Activated naive CD4-positive, alpha-beta T cell treated with anti-CD3 and anti-CD28 coated beads, Interleukin-2, amount 10 ng/mL, durations not matched to agents 7 days and 5 days (primary cell): ENCODE data around the gene SLAIN1.

Source experiments
- CTCF ChIA-PET: fragments of 350-600 bp; sonication (Branson Sonifier 250); formaldehyde crosslinking; loops from one replicate; lab custom pipeline; 2021; ENCODE audit warnings: antibody characterized with exemption; lab: Charles Lee
- DNase-seq: peaks from one replicate; pipeline ENCODE4 v3.0.0-alpha.2; 2020
- H3K27ac Mint-ChIP-seq: one replicate; pipeline ENCODE4 v1.8.0; 2021; ENCODE audit warnings: mild to moderate bottlenecking, moderate library complexity, mixed read lengths
- H3K27me3 Mint-ChIP-seq: one replicate; pipeline ENCODE4 v1.8.0; 2021; ENCODE audit warnings: mild to moderate bottlenecking, mixed read lengths
- H3K36me3 Mint-ChIP-seq: one replicate; pipeline ENCODE4 v1.8.0; 2021; ENCODE audit warnings: mixed read lengths
- H3K4me1 Mint-ChIP-seq: one replicate; pipeline ENCODE4 v1.8.0; 2021; ENCODE audit warnings: mixed read lengths
- H3K4me3 Mint-ChIP-seq: one replicate; pipeline ENCODE4 v1.8.0; 2021; ENCODE audit warnings: mild to moderate bottlenecking, moderate library complexity, mixed read lengths
- H3K9me3 Mint-ChIP-seq: one replicate; pipeline ENCODE4 v1.8.0; 2021; ENCODE audit warnings: mixed read lengths

Gene SLAIN1

DNA sequence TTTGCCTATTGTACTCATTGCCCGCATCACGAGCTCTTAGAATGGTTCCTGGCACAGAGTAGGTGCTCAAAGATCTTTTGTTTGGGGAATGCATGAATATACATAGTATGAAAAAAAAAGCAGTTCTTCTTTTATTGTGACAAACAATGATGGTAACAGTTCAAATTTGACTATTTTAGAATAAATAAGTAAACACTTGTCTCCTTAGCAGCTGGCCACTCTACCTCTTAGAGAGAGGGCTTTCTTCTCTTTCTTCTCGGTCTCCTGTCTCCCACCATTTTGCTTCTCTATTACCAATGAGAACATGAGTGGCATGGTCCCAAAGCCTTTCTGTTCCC lies 639 bp upstream of the SLAIN1 start:
- Mint-ChIP-seq H3K27me3 (peaks cover 17% of the 10 kb centered on the region), H3K9me3 (no peaks in the 10 kb centered on the region), H3K27ac (peak overlapping the region; percentile 80), H3K36me3 (peaks cover 3% of the 10 kb centered on the region), H3K4me1 (peaks cover 36% of the 10 kb centered on the region), H3K4me3 (peak overlapping the region; percentile 77)
- no peak for DNase-seq
- CTCF ChIA-PET, result interaction anchor here (1.2 to 1.8 kb wide), 2 partner anchors 30 to 104 kb away, joined by 5 read pairs; no protein-coding TSS in a partner anchor

DNA sequence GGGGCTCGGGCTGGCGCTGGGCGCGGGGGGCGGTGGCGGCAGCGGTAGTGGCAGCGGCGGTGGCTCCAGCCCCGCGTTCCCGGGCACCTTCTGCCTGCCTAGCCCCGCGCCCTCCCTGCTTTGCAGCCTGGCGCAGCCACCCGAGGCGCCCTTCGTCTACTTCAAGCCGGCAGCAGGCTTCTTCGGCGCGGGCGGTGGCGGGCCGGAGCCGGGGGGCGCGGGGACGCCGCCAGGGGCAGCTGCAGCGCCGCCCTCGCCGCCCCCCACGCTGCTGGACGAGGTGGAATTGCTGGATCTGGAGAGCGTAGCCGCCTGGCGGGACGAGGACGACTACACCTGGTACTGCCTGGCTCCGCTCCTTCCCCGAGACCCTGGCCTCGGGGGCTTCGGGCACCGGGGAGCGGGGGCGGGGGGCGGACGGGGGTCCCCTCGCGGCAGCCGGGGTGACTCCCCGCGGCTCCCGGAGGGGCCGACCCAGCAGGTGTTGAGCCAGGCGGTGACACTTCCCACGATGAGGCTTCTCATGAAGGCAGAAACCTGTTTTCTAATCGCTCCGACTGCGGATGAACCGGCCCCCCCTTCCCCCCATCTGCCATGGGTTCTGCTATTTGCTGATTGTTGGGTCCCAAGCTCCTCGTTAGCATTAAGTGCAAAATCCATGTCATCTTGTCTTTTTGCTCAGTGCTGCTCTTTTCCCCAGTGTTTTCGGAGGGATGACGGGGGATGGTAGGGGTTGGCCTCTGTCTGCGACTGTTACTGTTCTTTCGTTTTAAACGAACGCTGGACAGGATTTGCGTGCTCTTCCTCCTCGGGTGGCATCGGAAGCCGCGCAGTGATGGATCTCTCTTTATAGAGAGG lies 943 bp downstream of the SLAIN1 start:
- Mint-ChIP-seq H3K27ac (peak overlapping the region; percentile 88), H3K36me3 (peaks cover 4% of the 10 kb centered on the region), H3K4me3 (peak overlapping the region; percentile 92), H3K9me3 (no peaks in the 10 kb centered on the region), H3K27me3 (peaks cover 15% of the 10 kb centered on the region), H3K4me1 (peaks cover 36% of the 10 kb centered on the region)
- CTCF ChIA-PET, result interaction anchor here (1.5 kb wide), 1 partner anchor 105 kb away, joined by 4 read pairs; no protein-coding TSS in a partner anchor
- peak; percentile 63 for DNase-seq

DNA sequence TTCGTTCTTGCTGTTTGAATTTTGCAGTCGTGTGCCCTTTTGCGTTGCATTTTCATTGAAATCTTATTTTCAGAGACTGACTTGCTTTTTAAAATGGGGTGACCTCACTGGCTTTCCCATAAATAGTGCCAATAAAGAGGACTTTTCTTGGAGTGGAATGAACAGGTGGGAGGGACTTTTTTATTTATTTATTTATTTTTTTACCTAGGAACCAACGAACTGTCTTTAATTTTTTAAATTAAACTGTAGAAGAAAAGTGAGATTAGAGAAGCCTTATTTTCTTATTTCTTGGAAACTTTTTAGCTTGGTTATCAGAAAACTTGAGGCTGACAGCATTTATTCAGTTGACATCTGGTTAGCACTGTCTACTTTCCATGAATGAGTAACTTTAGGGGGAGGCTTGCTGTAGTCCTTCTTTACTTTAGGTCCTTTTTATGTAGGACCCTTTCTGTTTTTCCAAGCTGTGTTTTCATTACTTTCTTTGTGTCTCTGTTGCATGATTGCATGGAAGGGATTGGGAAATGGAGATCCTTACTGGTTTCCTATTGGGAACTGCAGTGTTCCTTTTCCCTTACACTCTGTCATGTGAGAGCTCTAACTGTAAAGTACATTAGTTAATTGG lies 1.7 kb downstream of the SLAIN1 start:
- Mint-ChIP-seq H3K36me3 (peaks cover 4% of the 10 kb centered on the region), H3K9me3 (no peaks in the 10 kb centered on the region), H3K27ac (no peak overlapping the region), H3K4me1 (peaks cover 36% of the 10 kb centered on the region), H3K27me3 (peaks cover 12% of the 10 kb centered on the region), H3K4me3 (peak overlapping the region; percentile 92)
- CTCF ChIA-PET, result interaction anchor here (1.5 kb wide), 1 partner anchor 106 kb away, joined by 4 read pairs; no protein-coding TSS in a partner anchor
- no peak for DNase-seq

DNA sequence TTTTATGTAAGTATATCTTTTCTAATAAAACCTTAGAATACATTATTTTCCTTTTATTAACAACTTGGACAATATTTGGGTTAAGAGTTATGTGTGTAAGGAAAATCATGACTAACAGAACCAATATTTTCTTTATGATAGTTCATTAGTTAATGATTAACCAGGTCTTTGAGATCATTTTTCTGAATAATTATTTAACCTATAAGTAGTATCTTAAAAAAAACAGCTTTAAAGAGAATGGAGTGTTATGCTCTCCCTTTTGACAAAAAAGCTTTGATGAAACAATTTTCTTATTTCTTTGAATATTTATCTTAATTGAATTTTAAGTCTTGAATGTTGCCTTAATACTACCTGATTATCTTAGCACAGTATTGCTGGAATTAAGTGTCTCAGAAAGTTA lies 3.8 kb downstream of the SLAIN1 start:
- H3K4me1 Mint-ChIP-seq, result peaks cover 27% of the 10 kb centered on the region
- peaks cover 6% of the 10 kb centered on the region for H3K27me3 Mint-ChIP-seq
- DNase-seq, result no peak
- CTCF ChIA-PET, result no interaction called here
- H3K9me3 Mint-ChIP-seq, result no peaks in the 10 kb centered on the region
- H3K27ac Mint-ChIP-seq, result no peak overlapping the region
- H3K36me3 Mint-ChIP-seq, result peaks cover 4% of the 10 kb centered on the region
- no peak overlapping the region for H3K4me3 Mint-ChIP-seq

DNA sequence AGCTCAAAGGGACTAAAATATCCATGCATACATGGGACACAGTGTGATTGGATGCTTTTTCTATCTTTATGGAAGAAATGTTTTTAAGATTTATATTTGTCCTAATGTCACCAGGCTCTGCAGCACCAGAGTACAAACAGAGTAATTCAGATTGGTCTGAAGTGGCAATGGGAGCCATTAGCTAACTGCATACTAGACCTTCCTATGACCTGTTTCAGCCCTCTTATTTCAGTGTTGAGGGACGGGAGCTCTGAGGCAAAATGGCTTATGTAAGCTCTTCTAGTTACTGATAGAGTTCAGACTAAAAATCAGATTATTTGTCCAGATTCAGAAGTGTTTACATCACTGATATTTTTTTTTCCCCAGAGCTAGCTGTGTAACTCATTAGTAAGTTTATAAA lies 4.9 kb downstream of the SLAIN1 start:
- Mint-ChIP-seq H3K4me1 (peaks cover 18% of the 10 kb centered on the region), H3K4me3 (no peak overlapping the region), H3K27ac (no peak overlapping the region), H3K27me3 (no peaks in the 10 kb centered on the region), H3K36me3 (peaks cover 14% of the 10 kb centered on the region), H3K9me3 (peaks cover 1% of the 10 kb centered on the region)
- CTCF ChIA-PET, result interaction anchor here (0.7 to 2.0 kb wide), 2 partner anchors 48 to 545 kb away, joined by 3 to 4 read pairs; no protein-coding TSS in a partner anchor
- DNase-seq, result no peak

DNA sequence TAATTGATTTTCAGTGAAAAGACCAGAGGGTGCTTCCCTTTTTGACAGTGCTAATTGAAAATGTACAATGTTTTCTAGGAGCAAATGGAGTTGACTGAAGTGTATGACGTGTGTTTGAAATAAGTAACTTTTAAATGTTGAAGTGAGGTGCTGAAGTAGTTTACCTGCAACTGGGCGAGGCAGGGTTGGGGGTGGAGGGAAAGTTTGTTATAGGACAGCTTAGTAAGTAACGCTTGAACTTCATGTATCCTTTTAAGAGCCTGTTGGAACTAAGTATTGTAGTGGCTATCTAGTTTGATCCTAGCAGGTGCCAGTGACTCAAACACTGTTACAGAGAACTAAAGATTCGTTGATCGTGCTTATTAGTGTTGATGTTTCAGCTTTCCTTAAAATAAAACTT lies 5.9 kb downstream of the SLAIN1 start:
- Mint-ChIP-seq H3K36me3 (peaks cover 24% of the 10 kb centered on the region), H3K9me3 (peaks cover 9% of the 10 kb centered on the region)
- no peak for DNase-seq

DNA sequence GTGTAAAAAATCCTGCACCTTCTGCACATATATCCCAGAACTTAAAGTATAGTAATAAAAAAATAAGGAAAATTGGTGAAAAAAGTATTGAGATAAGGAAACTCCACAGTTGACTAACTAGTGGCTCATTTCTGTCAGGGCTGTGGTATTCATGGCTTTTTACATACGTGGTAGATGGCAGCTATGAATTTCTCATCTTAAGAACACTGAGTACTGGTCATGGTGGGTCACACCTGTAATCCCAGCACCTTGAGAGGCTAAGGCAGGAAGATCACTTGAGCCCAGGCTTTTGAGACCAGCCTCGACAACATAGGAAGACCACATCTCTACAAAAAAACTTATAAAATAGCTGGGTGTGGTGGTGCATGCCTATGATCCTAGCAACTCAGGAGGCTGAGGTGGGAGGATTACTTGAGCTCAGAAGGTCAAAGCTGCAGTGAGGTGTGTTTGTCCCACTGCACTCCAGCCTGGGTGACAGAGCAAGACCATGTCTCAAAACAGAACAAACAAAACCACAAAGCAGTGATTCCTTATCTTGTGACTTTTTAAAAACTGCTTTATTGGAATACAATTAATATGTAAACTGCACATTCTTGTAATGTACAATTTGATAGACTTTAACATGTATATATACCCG lies 16.8 kb downstream of the SLAIN1 start:
- CTCF ChIA-PET, result no interaction called here
- no peaks in the 10 kb centered on the region for H3K4me1 Mint-ChIP-seq

More for the DNA sequence above, 5.9 kb downstream of the SLAIN1 start:
- Mint-ChIP-seq H3K4me3 (no peak overlapping the region), H3K27me3 (no peaks in the 10 kb centered on the region), H3K4me1 (peaks cover 18% of the 10 kb centered on the region), H3K27ac (no peak overlapping the region)
- CTCF ChIA-PET, result interaction anchor here (2.0 kb wide), 1 partner anchor 47 kb away, joined by 4 read pairs; no protein-coding TSS in a partner anchor

DNA sequence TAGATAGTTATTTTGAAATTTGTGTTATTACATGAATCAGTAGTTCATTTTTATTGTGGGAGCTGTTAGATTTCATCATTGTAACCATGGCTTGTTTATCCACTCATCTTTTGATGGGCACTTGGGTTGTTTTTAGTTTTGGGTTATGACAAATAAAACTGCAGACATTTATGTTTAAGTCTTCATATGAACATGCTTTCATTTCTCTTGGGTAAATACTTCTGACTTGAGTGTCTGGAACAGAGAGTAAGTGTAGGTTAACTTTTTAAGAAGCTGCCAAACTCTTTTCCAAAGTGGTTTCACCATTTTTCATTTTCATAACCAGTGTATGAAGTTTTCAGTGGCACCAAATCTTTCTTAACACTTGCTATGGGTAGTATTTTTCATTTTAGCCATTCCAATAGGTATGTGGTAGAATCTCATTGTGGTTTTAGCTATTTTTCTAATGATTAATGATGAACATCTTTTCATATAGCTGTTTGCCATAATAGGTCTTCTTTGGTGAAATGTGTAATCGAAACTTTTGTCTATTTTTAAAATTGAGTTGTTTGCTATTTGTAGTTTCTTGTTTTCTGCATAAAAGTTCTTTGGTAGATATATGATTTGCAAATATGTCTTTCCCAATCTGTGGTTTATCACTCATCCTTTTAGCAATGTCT lies 17.9 kb downstream of the SLAIN1 start:
- CTCF ChIA-PET, result interaction anchor here (1.0 kb wide), 1 partner anchor 26 kb away, joined by 4 read pairs; no protein-coding TSS in a partner anchor
- Mint-ChIP-seq H3K4me3 (no peak overlapping the region), H3K27ac (no peak overlapping the region)

More for the DNA sequence above, 16.8 kb downstream of the SLAIN1 start:
- peaks cover 32% of the 10 kb centered on the region for H3K9me3 Mint-ChIP-seq
- no peak overlapping the region for H3K27ac Mint-ChIP-seq
- no peaks in the 10 kb centered on the region for H3K27me3 Mint-ChIP-seq
- peaks cover 16% of the 10 kb centered on the region for H3K36me3 Mint-ChIP-seq
- H3K4me3 Mint-ChIP-seq, result no peak overlapping the region
- no peak for DNase-seq

DNA sequence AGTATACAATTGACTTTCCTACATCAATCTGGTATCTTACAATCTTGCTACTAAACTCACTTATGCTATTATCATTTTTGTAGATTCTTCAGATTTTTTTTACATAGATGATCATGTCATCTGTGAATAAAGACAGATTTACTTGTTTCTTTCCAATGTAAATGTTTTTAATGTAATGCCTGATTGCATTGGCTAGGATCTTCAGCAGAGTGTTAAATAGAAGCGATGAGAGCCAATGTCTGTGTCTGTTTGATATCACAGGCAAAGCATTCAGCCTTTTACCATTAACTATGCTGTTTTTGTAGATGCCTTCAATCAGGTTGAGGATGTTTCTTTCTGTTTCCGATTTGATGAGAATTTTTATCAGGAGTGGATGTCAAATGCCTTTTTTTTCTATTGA lies 19.2 kb downstream of the SLAIN1 start:
- DNase-seq, result no peak
- Mint-ChIP-seq H3K4me3 (no peak overlapping the region), H3K36me3 (peaks cover 21% of the 10 kb centered on the region), H3K27me3 (no peaks in the 10 kb centered on the region), H3K4me1 (peaks cover 8% of the 10 kb centered on the region), H3K9me3 (peaks cover 13% of the 10 kb centered on the region), H3K27ac (no peak overlapping the region)
- CTCF ChIA-PET, result no interaction called here

More for the DNA sequence above, 17.9 kb downstream of the SLAIN1 start:
- Mint-ChIP-seq H3K9me3 (peaks cover 26% of the 10 kb centered on the region), H3K27me3 (no peaks in the 10 kb centered on the region), H3K4me1 (no peaks in the 10 kb centered on the region), H3K36me3 (peaks cover 18% of the 10 kb centered on the region)
- no peak for DNase-seq

DNA sequence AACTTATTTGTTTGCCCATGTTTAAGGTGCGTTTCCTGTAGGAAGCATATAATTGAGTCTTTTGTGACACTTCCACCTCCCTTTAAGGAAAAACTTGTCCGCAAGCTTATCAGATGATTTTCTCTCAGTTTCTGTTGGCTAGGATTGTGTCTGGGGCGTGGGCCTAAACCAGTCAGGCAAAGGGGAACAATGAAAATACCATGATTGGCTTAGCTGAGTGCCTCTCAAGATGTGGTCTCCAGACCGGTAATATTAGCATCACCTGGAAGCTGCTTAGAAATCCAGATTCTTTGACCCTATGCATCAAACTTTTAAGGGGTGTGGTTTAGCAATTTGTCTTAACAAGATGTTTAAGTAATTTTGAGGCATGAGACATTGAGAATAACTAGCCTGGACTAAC lies 20.0 kb downstream of the SLAIN1 start:
- peaks cover 8% of the 10 kb centered on the region for H3K4me1 Mint-ChIP-seq
- no peaks in the 10 kb centered on the region for H3K27me3 Mint-ChIP-seq

DNA sequence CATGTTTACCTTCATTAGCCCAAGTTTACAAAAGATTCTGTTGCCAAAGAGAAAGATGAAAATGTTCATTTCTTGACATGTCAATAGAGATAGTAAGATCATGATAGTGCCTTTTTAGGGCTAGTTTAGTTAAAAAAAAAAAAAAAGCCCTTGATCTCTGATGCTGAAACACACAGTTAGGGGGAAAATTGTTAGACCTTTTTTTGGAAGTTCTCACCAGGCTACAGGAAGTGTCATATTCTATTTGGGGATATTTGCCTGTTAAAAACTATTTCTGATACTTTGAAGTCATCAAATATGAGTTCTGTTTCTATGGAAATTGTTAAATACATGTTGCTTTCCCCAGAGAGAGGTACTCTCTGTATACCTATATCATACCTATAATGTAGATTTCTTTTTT lies 21.6 kb downstream of the SLAIN1 start:
- Mint-ChIP-seq H3K36me3 (peaks cover 39% of the 10 kb centered on the region), H3K9me3 (no peaks in the 10 kb centered on the region), H3K4me1 (peaks cover 8% of the 10 kb centered on the region), H3K4me3 (no peak overlapping the region), H3K27me3 (no peaks in the 10 kb centered on the region), H3K27ac (no peak overlapping the region)
- CTCF ChIA-PET, result no interaction called here
- no peak for DNase-seq

More for the DNA sequence above, 20.0 kb downstream of the SLAIN1 start:
- CTCF ChIA-PET, result no interaction called here
- peaks cover 7% of the 10 kb centered on the region for H3K9me3 Mint-ChIP-seq
- peaks cover 25% of the 10 kb centered on the region for H3K36me3 Mint-ChIP-seq
- no peak overlapping the region for H3K4me3 Mint-ChIP-seq
- no peak overlapping the region for H3K27ac Mint-ChIP-seq
- DNase-seq, result no peak

DNA sequence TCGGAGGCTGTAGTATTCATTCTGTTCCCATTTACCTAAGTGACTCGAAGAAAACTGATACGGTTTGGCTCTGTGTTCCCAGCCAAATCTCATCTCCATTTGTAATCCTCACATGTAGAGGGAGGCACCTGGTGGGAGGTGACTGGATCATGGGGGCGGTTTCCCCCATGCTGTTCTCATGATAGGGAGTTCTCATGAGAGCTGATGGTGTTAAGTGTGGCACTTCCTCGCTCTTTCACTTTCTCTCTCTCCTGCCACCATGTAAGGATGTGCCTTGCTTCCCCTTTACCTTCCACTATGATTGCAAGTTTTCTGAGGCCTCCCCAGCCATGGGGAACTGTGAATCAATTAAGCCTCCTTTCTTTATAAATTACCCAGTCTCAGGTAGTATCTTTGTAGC lies 23.5 kb downstream of the SLAIN1 start:
- Mint-ChIP-seq H3K27ac (no peak overlapping the region), H3K27me3 (no peaks in the 10 kb centered on the region), H3K4me1 (peaks cover 13% of the 10 kb centered on the region), H3K36me3 (peaks cover 44% of the 10 kb centered on the region), H3K4me3 (no peak overlapping the region), H3K9me3 (no peaks in the 10 kb centered on the region)
- CTCF ChIA-PET, result no interaction called here
- no peak for DNase-seq

DNA sequence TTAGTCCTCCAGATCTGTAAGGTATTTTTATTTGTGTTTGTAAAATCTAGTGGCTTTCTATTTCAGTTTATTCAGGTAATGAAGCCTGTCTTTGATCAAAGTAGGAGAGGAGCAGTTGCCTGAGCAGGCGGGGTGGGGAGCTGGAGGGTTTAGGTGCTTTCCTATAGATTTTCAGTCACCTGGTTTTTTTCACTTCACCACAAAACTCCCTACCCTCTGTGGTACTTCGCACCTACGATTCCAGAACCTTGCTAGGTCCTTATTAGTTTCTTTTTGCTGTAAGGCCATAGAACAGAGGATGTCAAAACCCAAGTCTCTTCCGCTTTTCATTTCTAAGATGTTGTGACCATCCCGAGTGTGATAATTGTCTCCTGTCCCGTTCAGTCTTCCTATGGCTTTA lies 26.6 kb downstream of the SLAIN1 start:
- H3K36me3 Mint-ChIP-seq, result peaks cover 54% of the 10 kb centered on the region
- peaks cover 18% of the 10 kb centered on the region for H3K4me1 Mint-ChIP-seq
- H3K9me3 Mint-ChIP-seq, result no peaks in the 10 kb centered on the region
- DNase-seq, result no peak
- no peak overlapping the region for H3K4me3 Mint-ChIP-seq
- H3K27ac Mint-ChIP-seq, result no peak overlapping the region
- no peaks in the 10 kb centered on the region for H3K27me3 Mint-ChIP-seq
- CTCF ChIA-PET, result no interaction called here

DNA sequence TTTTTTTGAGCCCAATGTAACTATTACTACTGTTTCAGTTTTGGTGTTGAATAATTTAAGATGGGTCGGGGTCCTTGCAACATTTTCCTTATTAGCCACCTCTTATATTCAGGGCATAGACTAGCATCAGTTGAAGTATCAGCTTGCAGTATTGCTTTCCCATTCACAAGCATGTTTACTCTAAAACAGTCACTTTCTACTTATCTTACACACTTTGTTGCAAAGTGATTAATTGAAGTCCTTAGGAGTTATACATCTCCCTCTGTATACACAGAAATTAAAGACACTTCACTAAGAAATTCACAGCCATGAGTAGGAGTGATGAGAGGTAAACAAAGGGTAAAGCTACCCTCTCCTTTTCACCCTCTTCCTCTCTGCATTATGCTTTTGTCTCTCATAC lies 27.6 kb downstream of the SLAIN1 start:
- no peak overlapping the region for H3K4me3 Mint-ChIP-seq
- H3K36me3 Mint-ChIP-seq, result peaks cover 54% of the 10 kb centered on the region
- CTCF ChIA-PET, result no interaction called here
- DNase-seq, result no peak
- no peaks in the 10 kb centered on the region for H3K9me3 Mint-ChIP-seq
- peaks cover 28% of the 10 kb centered on the region for H3K4me1 Mint-ChIP-seq
- no peak overlapping the region for H3K27ac Mint-ChIP-seq
- H3K27me3 Mint-ChIP-seq, result no peaks in the 10 kb centered on the region
